Central memory CD4-positive, alpha-beta T cell (primary cell): ENCODE measurements around the gene KDM2A.

Experiments used
- DNase-seq: peaks from one replicate; pipeline ENCODE4 v3.0.0; 2022
- total RNA-seq, 3 experiments: gene quantifications; one replicate each; lab custom pipeline; 2026; lab: John Stamatoyannopoulos, UW

KDM2A gene
- total RNA-seq, result 180 to 563 (median 246) reads per million in 3 experiments

- DNase-seq, result peak; percentile 98
Observed at GRCh38 chr11:67118801-67119584, at the start of gene KDM2A. Gene KDM2A, plus strand, starts transcription at chr11:67119263. Its CDS starts 2,054 bp downstream, at chr11:67121317.

- peak; percentile 54 for DNase-seq
Observed at GRCh38 chr11:67071420-67072284, 47.4 kb upstream of the KDM2A start.

GRCh38 chr11:67072295-67072694 lies 46.8 kb upstream of the KDM2A start:
- no peak for DNase-seq

GRCh38 chr11:67073908-67074307 lies 45.2 kb upstream of the KDM2A start:
- no peak for DNase-seq

GRCh38 chr11:67076202-67076601 lies 42.9 kb upstream of the KDM2A start:
- DNase-seq, result no peak

- no peak for DNase-seq
Observed at GRCh38 chr11:67079065-67079705, 39.9 kb upstream of the KDM2A start.

- DNase-seq, result no peak
Observed at GRCh38 chr11:67082071-67082791, 36.8 kb upstream of the KDM2A start.

- no peak for DNase-seq
Observed at GRCh38 chr11:67083786-67084366, 35.2 kb upstream of the KDM2A start.

GRCh38 chr11:67085617-67086016 lies 33.4 kb upstream of the KDM2A start:
- DNase-seq, result no peak

- DNase-seq, result no peak
Observed at GRCh38 chr11:67090717-67091116, 28.3 kb upstream of the KDM2A start.

GRCh38 chr11:67095214-67095507 lies 23.9 kb upstream of the KDM2A start:
- no peak for DNase-seq

GRCh38 chr11:67098799-67099429 lies 20.1 kb upstream of the KDM2A start:
- no peak for DNase-seq

GRCh38 chr11:67099831-67100324 lies 19.2 kb upstream of the KDM2A start:
- DNase-seq, result no peak

- no peak for DNase-seq
Observed at GRCh38 chr11:67102664-67103063, 16.4 kb upstream of the KDM2A start.

GRCh38 chr11:67105964-67106363 lies 13.1 kb upstream of the KDM2A start:
- no peak for DNase-seq

- no peak for DNase-seq
Observed at GRCh38 chr11:67111261-67111660, 7.8 kb upstream of the KDM2A start.

GRCh38 chr11:67113231-67113721 lies 5.8 kb upstream of the KDM2A start:
- no peak for DNase-seq

- DNase-seq, result no peak
Observed at GRCh38 chr11:67114275-67114896, 4.7 kb upstream of the KDM2A start.

- DNase-seq, result no peak
Observed at GRCh38 chr11:67116758-67117105, 2.3 kb upstream of the KDM2A start.

- DNase-seq, result no peak
Observed at GRCh38 chr11:67117176-67117575, 1.9 kb upstream of the KDM2A start.

- peak; percentile 33 for DNase-seq
Observed at GRCh38 chr11:67117672-67118180, 1.3 kb upstream of the KDM2A start.
